CD4-positive, alpha-beta T cell (primary cell): Measurements from ENCODE around the gene POLA1. TPM values are rescaled to one million over a fixed set of nuclear protein-coding genes. Genes with fewer than 3 reads are reported as not detected.

Experiments
- ATAC-seq: fragments of 200-7000 bp; cut with Tn5 transposase; one replicate; pipeline ENCODE4 v1.10.0; 2022; ENCODE audit warnings: mild to moderate bottlenecking; ENCODE audit not compliant: poor library complexity
- CTCF ChIA-PET: fragments of 350-600 bp; sonication (Branson Sonifier 250); formaldehyde crosslinking; loops from one replicate; lab custom pipeline; 2021; ENCODE audit warnings: antibody characterized with exemption, inconsistent platforms; lab: Charles Lee
- POLR2A ChIA-PET: fragments of 350-600 bp; sonication (Branson Sonifier 250); formaldehyde crosslinking; loops from one replicate; lab custom pipeline; 2021; ENCODE audit warnings: antibody characterized with exemption, inconsistent platforms; lab: Charles Lee
- DNase-seq, 14 experiments: peaks; one replicate each; pipeline ENCODE4 v3.0.0-alpha.2; 2013 to 2020; ENCODE audit warnings: mixed read lengths in 2 of 14
- H3K27ac ChIP-seq, 2 donors: one replicate each; pipeline versions ENCODE4 v1.5.1 to v1.7.0; 2013; ENCODE audit warnings: low read length in 2 of 2, low read depth in 1 of 2, mild to moderate bottlenecking in 1 of 2
- H3K27me3 ChIP-seq, 2 experiments: 1 replicate in 1 of 2; 2 replicates in 1 of 2; pipeline versions ENCODE4 v1.6.1 to v1.7.0; 2013; ENCODE audit warnings: low read length in 2 of 2, control low read depth in 1 of 2, mild to moderate bottlenecking in 1 of 2, moderate library complexity in 1 of 2; ENCODE audit not compliant: insufficient read depth in 2 of 2, control insufficient read depth in 1 of 2
- H3K36me3 ChIP-seq: one replicate; pipeline ENCODE4 v1.6.1; 2013; ENCODE audit warnings: low read length, control low read depth; ENCODE audit not compliant: insufficient read depth
- H3K4me1 ChIP-seq: one replicate; pipeline ENCODE4 v1.6.1; 2013; ENCODE audit warnings: low read length, control low read depth; ENCODE audit not compliant: insufficient read depth
- H3K4me3 ChIP-seq: one replicate; pipeline ENCODE4 v1.5.1; 2013; ENCODE audit warnings: mild to moderate bottlenecking, low read length, moderate library complexity
- H3K9me3 ChIP-seq, 2 experiments: 1 replicate in 1 of 2; 2 replicates in 1 of 2; pipeline versions ENCODE4 v1.6.1 to v1.7.0; 2013; ENCODE audit warnings: low read length in 2 of 2, mild to moderate bottlenecking in 2 of 2, control low read depth in 1 of 2, moderate library complexity in 1 of 2; ENCODE audit not compliant: control insufficient read depth in 1 of 2, insufficient read depth in 1 of 2
- H3K27ac Mint-ChIP-seq: one replicate; pipeline ENCODE4 v1.8.0; 2020; ENCODE audit warnings: mixed read lengths
- H3K27me3 Mint-ChIP-seq: one replicate; pipeline ENCODE4 v1.8.0; 2021; ENCODE audit warnings: mixed read lengths
- H3K36me3 Mint-ChIP-seq: one replicate; pipeline ENCODE4 v1.8.0; 2021; ENCODE audit warnings: low read depth, mixed read lengths
- H3K4me1 Mint-ChIP-seq: one replicate; pipeline ENCODE4 v1.8.0; 2021; ENCODE audit warnings: low read depth, mixed read lengths
- H3K4me3 Mint-ChIP-seq: one replicate; pipeline ENCODE4 v1.8.0; 2020; ENCODE audit warnings: mild to moderate bottlenecking, mixed read lengths
- H3K9me3 Mint-ChIP-seq: one replicate; pipeline ENCODE4 v1.8.0; 2020; ENCODE audit warnings: mixed read lengths
- intact Hi-C, 2 experiments: fragments of 100-400 bp; cut with DNase I in 1 of 2; cut with micrococcal nuclease in 1 of 2; formaldehyde crosslinking; loops; one replicate each; pipeline versions ENCODE4 v1.15.1 to v1.9.0; 2023 to 2025; cut with DNase I, micrococcal nuclease
- total RNA-seq, 174 experiments: library from RNA in 2 of 174; stranded (reverse) in 2 of 174; gene quantifications; one replicate each; pipeline ENCODE4 v1.2.3 and lab custom pipeline; 2021 to 2026
- TF ChIP-seq, protein P1 (sequence below): fragments of 200-600 bp; IDR thresholded peaks from one replicate; pipeline ENCODE4 v1.8.0; 2022; ENCODE audit warnings: antibody characterized with exemption, mild to moderate bottlenecking

POLA1 gene
- total RNA-seq, 2 experiments from 2014 or later, result 4.7 TPM

DNA sequence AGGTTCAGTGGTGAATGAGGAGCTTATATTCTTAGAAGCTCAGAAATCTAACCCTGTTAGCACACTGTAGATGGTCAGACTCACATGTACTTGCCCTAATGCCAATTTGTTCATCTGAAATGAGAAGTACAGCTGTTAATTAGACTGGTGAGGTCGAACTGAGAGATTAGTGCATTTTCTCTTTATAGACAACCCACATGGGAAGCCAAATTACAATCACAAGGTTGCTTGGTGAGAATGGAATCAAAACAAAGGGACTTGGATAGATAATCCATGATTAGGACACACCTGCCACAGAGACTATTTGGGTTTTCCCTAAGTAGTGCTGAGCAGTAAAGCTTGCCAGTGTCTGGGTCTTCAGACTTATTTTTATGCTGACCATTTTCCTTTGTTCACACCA lies 88.3 kb downstream of the POLA1 start:
- TF ChIP-seq, protein P1, sequence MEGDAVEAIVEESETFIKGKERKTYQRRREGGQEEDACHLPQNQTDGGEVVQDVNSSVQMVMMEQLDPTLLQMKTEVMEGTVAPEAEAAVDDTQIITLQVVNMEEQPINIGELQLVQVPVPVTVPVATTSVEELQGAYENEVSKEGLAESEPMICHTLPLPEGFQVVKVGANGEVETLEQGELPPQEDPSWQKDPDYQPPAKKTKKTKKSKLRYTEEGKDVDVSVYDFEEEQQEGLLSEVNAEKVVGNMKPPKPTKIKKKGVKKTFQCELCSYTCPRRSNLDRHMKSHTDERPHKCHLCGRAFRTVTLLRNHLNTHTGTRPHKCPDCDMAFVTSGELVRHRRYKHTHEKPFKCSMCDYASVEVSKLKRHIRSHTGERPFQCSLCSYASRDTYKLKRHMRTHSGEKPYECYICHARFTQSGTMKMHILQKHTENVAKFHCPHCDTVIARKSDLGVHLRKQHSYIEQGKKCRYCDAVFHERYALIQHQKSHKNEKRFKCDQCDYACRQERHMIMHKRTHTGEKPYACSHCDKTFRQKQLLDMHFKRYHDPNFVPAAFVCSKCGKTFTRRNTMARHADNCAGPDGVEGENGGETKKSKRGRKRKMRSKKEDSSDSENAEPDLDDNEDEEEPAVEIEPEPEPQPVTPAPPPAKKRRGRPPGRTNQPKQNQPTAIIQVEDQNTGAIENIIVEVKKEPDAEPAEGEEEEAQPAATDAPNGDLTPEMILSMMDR, result no peak
- Mint-ChIP-seq H3K4me3 (no peak overlapping the region), H3K27ac (no peak overlapping the region), H3K36me3 (peaks cover 24% of the 10 kb centered on the region), H3K9me3 (no peaks in the 10 kb centered on the region), H3K4me1 (no peaks in the 10 kb centered on the region), H3K27me3 (no peaks in the 10 kb centered on the region)
- intact Hi-C loops, result no loop called here
- CTCF ChIA-PET, result no interaction called here
- Histone ChIP-seq H3K9me3 (no peaks in the 10 kb centered on the region), H3K27me3 (no peaks in the 10 kb centered on the region), H3K27ac (no peak overlapping the region), H3K4me1 (no peaks in the 10 kb centered on the region), H3K36me3 (no peaks in the 10 kb centered on the region), H3K4me3 (no peak overlapping the region)
- POLR2A ChIA-PET, result no interaction called here
- ATAC-seq (no peak), DNase-seq (no peak)

DNA sequence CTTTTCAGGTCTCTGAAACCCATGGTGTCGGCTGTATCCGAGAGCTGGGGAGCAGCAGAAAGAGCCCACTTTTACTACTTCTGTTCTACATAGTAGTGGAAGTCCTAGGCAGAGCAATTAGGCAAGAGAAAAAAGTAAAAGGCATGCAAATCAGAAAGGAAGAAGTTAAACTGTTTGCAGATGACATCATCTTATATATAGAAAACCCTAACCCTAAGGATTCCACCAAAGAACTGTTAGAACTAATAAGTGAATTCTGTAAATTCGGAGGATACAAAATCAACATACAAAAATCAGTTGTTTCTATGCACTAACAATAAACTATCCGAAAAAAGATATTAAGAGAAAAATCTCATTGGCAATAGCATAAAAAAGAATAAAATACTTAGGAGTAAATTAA lies 95.3 kb downstream of the POLA1 start:
- Mint-ChIP-seq H3K27ac (no peak overlapping the region), H3K4me1 (no peaks in the 10 kb centered on the region), H3K9me3 (no peaks in the 10 kb centered on the region), H3K27me3 (no peaks in the 10 kb centered on the region), H3K36me3 (peaks cover 43% of the 10 kb centered on the region), H3K4me3 (no peak overlapping the region)
- POLR2A ChIA-PET, result no interaction called here
- no peaks in the 10 kb centered on the region for H3K27me3 ChIP-seq
- intact Hi-C loops, result no loop called here
- DNase-seq (no peak), ATAC-seq (no peak)
- TF ChIP-seq, protein P1, result no peak
- no peak overlapping the region for H3K27ac ChIP-seq
- CTCF ChIA-PET, result interaction anchor here (1.6 kb wide), 1 partner anchor 20 kb away, joined by 4 read pairs; no protein-coding TSS in a partner anchor
- H3K4me1 ChIP-seq, result no peaks in the 10 kb centered on the region
- no peaks in the 10 kb centered on the region for H3K36me3 ChIP-seq
- H3K9me3 ChIP-seq, result no peaks in the 10 kb centered on the region
- H3K4me3 ChIP-seq, result no peak overlapping the region

DNA sequence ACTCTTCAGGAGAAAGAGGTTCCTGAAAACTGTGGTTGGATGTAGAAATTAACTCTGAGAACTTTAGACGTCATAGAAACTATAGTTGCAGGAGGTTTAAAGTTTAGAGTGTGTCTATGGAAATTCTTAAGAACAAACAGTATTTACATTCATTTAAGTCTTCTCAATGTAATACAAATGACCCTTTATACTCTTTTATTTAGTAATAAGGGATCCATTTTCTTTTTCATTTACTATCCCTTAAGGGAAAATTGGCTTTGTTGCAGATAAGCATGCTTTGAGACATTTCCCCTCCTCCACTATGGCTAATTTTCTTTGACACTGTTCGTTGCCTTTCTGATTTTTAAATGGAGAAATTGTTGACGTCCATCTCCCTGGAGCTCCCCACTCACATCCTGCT lies 96.4 kb downstream of the POLA1 start:
- Mint-ChIP-seq H3K4me3 (no peak overlapping the region), H3K27me3 (no peaks in the 10 kb centered on the region), H3K36me3 (peaks cover 37% of the 10 kb centered on the region), H3K9me3 (no peaks in the 10 kb centered on the region), H3K27ac (no peak overlapping the region), H3K4me1 (no peaks in the 10 kb centered on the region)
- POLR2A ChIA-PET, result no interaction called here
- Histone ChIP-seq H3K9me3 (no peaks in the 10 kb centered on the region), H3K4me1 (no peaks in the 10 kb centered on the region), H3K36me3 (no peaks in the 10 kb centered on the region), H3K4me3 (no peak overlapping the region), H3K27me3 (no peaks in the 10 kb centered on the region), H3K27ac (no peak overlapping the region)
- TF ChIP-seq, protein P1, result no peak
- CTCF ChIA-PET, result interaction anchor here (1.6 kb wide), 1 partner anchor 19 kb away, joined by 4 read pairs; no protein-coding TSS in a partner anchor
- intact Hi-C loops, result no loop called here
- DNase-seq (no peak), ATAC-seq (no peak)
